GM12891 (cell line): ENCODE results near the gene TRPV5.

ENCODE experiments used
- DNase-seq: peaks from one replicate; pipeline ENCODE4 v3.0.0; 2011; ENCODE audit warnings: low spot score; ENCODE audit not compliant: insufficient read length
- FAIRE-seq: peaks from 2 replicates; lab custom pipeline; 2011; peaks lifted over from hg19 to GRCh38; lab: Jason Lieb, UNC
- PAX5 ChIP-seq: IDR thresholded peaks from 2 replicates; pipeline ENCODE4 v1.6.1; 2011; ENCODE audit warnings: low read length, moderate library complexity, mild to moderate bottlenecking; ENCODE audit not compliant: insufficient read depth, severe bottlenecking
- POLR2A ChIP-seq: IDR thresholded peaks from 2 replicates; pipeline ENCODE4 v1.6.1; 2011; ENCODE audit warnings: low read depth, low read length, control low read depth
- POLR2AphosphoS5 ChIP-seq: IDR thresholded peaks from 2 replicates; pipeline ENCODE4 v1.6.1; 2011; ENCODE audit warnings: low read depth, low read length, control low read depth
- POU2F2 ChIP-seq: IDR thresholded peaks from 2 replicates; pipeline ENCODE4 v1.6.1; 2011; ENCODE audit warnings: low read depth, mild to moderate bottlenecking, control low read depth, low read length, moderate library complexity
- SPI1 ChIP-seq: IDR thresholded peaks from 2 replicates; pipeline ENCODE4 v1.6.1; 2011; ENCODE audit warnings: low read depth, low read length, control low read depth
- TAF1 ChIP-seq: IDR thresholded peaks from 2 replicates; pipeline ENCODE4 v1.6.1; 2011; ENCODE audit warnings: low read depth, low read length, control low read depth

Gene TRPV5

GRCh38 chr7:142883571-142884285 is 49.8 kb downstream of the TRPV5 start:
- DNase-seq (no peak), FAIRE-seq (no peak)
- TF ChIP-seq POLR2AphosphoS5 (no peak), SPI1 (no peak), POU2F2 (no peak), PAX5 (no peak), POLR2A (no peak), TAF1 (no peak)

DNA sequence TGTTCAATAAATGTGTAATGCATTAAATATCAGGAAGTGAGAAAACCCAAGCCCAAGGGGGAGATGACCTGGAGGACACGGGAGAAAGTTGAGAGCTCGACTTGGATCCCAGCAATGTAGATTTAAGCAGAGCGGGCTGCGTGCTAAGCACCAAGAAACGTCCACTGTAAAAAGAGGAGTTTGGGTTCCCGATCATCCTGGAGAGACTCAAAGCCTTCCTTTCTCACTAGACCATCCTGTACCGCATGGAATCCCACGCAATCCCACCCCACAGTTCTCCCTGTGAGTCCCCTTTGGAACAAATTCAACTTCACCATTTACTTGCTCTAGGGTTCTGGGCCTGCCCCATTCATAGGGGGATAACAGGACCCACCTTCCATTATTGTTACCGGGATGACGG is 50.4 kb downstream of the TRPV5 start:
- no peak for TF ChIP-seq POU2F2
- 0 out of 2 replicates have a peak, but pooled peaks have one; percentile 16 for TF ChIP-seq SPI1
- no peak for FAIRE-seq
- DNase-seq, result no peak

DNA sequence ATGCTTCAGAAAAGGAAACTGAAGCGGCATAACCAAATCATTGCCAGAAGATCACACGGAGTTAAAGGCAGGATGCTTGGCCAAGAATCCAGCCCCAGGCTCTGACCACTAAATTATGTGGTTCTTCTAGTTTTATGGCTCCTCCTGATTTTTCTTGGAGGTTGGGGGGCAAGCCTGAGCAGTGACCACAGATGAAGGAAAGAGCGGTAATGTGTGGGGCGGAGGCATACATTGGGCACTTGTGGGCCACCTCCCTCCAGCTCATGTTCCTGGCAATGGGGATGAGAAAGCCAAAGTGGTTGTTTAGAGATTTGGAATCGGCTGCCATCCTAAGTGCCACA is 51.2 kb downstream of the TRPV5 start:
- TF ChIP-seq POLR2AphosphoS5, result no peak
- TF ChIP-seq SPI1, result no peak
- TF ChIP-seq PAX5, result no peak
- no peak for TF ChIP-seq TAF1
- no peak for TF ChIP-seq POU2F2
- TF ChIP-seq POLR2A, result no peak
- FAIRE-seq (no peak), DNase-seq (no peak)

GRCh38 chr7:142881586-142882337 is 51.8 kb downstream of the TRPV5 start:
- FAIRE-seq (no peak), DNase-seq (no peak)
- TF ChIP-seq TAF1 (no peak), SPI1 (no peak), PAX5 (no peak), POLR2AphosphoS5 (no peak), POU2F2 (no peak), POLR2A (no peak)

- TF ChIP-seq PAX5, result no peak
- TF ChIP-seq POLR2A, result no peak
- TF ChIP-seq POLR2AphosphoS5, result no peak
- TF ChIP-seq POU2F2, result no peak
- no peak for TF ChIP-seq TAF1
- no peak for TF ChIP-seq SPI1
- DNase-seq, result peak; percentile 56
- FAIRE-seq, result peak; percentile 93
These were observed 52.6 kb downstream of the TRPV5 start for GRCh38 chr7:142880876-142881505.

DNA sequence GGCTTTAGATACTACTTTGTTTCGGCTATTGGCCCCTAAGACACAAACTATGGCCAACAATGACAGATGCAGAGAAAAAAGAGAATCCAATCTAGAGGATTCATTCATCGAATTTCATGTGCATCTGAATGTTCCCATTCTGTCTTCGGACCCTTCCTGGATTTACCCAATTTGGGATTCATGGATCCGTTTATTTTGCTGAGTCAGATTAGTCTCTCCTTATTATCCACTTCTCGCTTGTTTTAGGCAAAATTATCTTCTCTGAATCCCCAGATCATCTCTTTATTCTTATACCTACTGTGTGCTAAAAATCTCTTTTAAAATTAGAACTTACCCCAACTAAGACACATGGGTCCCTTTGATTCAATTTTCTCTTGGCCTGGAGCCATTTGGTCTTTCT is 54.5 kb downstream of the TRPV5 start:
- TF ChIP-seq TAF1 (no peak), POLR2A (no peak), PAX5 (no peak), SPI1 (no peak), POU2F2 (no peak), POLR2AphosphoS5 (no peak)
- DNase-seq (no peak), FAIRE-seq (no peak)

- DNase-seq (no peak), FAIRE-seq (no peak)
- TF ChIP-seq SPI1, result no peak
- TF ChIP-seq POU2F2, result no peak
- TF ChIP-seq PAX5, result no peak
- TF ChIP-seq POLR2AphosphoS5, result no peak
- no peak for TF ChIP-seq TAF1
- no peak for TF ChIP-seq POLR2A
These were observed 55.2 kb downstream of the TRPV5 start for GRCh38 chr7:142878315-142878714.

DNA sequence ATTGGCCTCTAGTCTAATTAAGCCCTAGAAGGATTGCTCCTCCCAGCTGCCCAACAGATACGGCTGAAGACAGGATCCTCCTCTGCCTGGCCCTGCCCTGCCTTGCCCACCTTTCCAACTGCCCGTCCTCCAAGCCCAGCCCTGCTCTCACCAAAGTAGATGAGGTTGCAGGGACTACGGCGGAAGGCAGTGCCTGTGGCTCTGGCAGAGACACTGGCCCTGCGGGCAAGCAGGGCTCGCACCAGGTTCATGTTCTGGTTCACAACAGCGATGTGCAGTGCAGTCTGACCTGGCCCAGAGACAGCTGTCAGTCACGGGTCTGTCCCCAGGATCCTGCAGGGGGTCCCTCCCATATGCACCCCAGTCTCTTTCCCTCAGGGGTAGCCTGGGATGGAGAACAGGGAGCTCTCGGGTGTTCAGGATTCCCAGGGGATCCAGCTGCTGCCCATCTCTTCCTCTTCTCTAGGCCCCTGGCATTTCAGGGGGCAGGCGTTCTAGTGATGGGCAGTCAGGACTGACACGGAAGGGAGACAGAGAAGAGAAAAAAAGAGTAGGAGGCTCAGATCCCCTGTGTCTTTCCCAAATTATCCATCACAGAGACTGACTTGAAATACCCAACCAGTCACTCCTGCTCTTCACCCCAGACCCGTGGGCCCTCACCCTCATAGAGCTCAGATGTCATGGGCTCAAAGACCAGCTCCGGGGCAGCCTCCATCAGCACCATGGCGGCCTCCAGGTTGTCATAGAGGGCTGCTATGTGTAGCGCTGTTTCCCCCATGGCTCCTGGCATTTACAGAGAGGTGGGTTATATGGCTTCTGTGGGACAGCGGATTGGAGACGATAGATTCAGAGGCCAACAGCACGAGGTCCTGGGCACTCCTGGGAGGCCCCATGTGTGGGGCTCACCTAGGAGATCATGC is 56.3 kb downstream of the TRPV5 start:
- TF ChIP-seq POU2F2 (no peak), POLR2A (no peak), POLR2AphosphoS5 (no peak), PAX5 (no peak), TAF1 (no peak), SPI1 (no peak)
- FAIRE-seq, result no peak
- no peak for DNase-seq
